A673 (cell line): ENCODE measurements around the gene AUP1.

ENCODE experiments used
- EZH2 ChIP-seq: fragments of 200-600 bp; sonication (generic); IDR thresholded peaks from 2 replicates; pipeline ENCODE4 v1.6.1; 2017; ENCODE audit warnings: borderline replicate concordance, low read depth, mild to moderate bottlenecking, mixed read lengths, antibody characterized with exemption, low read length; ENCODE audit not compliant: poor library complexity, severe bottlenecking
- TF ChIP-seq, protein P1 (sequence below): fragments of 300-800, 200-600 bp; sonication (generic); conservative IDR thresholded peaks from 2 replicates; pipeline ENCODE4 v1.5.1; 2017; ENCODE audit warnings: low read depth, mild to moderate bottlenecking, antibody characterized with exemption, low read length, moderate library complexity, mixed read lengths

GRCh38 chr2:74572178-74572925 is 42.8 kb upstream of the AUP1 start:
- TF ChIP-seq, protein P1, sequence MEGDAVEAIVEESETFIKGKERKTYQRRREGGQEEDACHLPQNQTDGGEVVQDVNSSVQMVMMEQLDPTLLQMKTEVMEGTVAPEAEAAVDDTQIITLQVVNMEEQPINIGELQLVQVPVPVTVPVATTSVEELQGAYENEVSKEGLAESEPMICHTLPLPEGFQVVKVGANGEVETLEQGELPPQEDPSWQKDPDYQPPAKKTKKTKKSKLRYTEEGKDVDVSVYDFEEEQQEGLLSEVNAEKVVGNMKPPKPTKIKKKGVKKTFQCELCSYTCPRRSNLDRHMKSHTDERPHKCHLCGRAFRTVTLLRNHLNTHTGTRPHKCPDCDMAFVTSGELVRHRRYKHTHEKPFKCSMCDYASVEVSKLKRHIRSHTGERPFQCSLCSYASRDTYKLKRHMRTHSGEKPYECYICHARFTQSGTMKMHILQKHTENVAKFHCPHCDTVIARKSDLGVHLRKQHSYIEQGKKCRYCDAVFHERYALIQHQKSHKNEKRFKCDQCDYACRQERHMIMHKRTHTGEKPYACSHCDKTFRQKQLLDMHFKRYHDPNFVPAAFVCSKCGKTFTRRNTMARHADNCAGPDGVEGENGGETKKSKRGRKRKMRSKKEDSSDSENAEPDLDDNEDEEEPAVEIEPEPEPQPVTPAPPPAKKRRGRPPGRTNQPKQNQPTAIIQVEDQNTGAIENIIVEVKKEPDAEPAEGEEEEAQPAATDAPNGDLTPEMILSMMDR = no peak
- no peak for TF ChIP-seq EZH2
